AG09309 (cell line): ENCODE measurements around the gene NFAT5.

Experiments
- DNase-seq: peaks from one replicate; pipeline ENCODE4 v3.0.0-alpha.2; 2010; ENCODE audit warnings: low read depth
- H3K4me3 ChIP-seq: 2 replicates; pipeline ENCODE4 v1.5.1; 2011; ENCODE audit warnings: mild to moderate bottlenecking, low read depth, low read length, moderate library complexity; ENCODE audit not compliant: control insufficient read depth
- TF ChIP-seq, protein P1 (sequence below): IDR thresholded peaks from 2 replicates; pipeline ENCODE4 v1.5.1; 2011; ENCODE audit warnings: mild to moderate bottlenecking, low read depth, low read length, inconsistent platforms; ENCODE audit not compliant: insufficient read depth, control insufficient read depth; ENCODE audit errors: missing control alignments

Gene NFAT5

DNA sequence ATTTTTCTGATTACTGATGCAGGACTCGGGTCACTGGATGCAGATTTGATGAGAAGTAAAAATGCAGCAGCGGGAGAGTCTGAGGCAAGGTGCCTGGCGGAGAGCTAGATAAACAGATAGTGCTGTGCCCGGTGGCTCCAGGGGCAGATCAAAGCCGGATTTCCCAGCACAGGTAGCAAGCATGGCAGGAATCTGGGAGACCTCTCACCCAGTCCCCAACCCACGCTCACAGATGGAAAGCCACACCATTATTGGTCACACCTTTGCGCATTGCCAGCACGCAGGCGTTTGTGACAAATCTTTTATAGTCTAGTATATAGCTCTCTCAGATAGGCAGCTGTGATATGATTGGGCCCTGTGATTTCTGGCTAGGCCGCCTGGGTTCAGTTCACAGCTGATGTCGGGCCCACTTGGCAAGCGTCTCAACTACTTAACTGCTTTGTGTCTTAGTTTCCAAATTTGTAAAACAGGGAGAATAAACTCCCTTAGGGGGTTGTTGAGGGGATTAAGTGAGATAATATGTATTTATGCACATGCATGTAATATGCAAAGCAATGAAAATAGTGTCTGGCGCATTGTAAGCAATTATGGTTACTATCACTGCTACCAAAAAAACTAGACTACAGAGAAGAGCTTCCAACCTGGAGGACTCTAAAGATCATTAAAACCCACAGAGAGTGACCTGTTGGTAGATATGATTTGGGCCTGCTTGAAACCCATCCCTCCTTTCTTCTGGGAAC is 42.0 kb upstream of the NFAT5 start:
- TF ChIP-seq, protein P1, sequence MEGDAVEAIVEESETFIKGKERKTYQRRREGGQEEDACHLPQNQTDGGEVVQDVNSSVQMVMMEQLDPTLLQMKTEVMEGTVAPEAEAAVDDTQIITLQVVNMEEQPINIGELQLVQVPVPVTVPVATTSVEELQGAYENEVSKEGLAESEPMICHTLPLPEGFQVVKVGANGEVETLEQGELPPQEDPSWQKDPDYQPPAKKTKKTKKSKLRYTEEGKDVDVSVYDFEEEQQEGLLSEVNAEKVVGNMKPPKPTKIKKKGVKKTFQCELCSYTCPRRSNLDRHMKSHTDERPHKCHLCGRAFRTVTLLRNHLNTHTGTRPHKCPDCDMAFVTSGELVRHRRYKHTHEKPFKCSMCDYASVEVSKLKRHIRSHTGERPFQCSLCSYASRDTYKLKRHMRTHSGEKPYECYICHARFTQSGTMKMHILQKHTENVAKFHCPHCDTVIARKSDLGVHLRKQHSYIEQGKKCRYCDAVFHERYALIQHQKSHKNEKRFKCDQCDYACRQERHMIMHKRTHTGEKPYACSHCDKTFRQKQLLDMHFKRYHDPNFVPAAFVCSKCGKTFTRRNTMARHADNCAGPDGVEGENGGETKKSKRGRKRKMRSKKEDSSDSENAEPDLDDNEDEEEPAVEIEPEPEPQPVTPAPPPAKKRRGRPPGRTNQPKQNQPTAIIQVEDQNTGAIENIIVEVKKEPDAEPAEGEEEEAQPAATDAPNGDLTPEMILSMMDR = no peak
- no peak for DNase-seq
- no peak overlapping the region for H3K4me3 ChIP-seq

DNA sequence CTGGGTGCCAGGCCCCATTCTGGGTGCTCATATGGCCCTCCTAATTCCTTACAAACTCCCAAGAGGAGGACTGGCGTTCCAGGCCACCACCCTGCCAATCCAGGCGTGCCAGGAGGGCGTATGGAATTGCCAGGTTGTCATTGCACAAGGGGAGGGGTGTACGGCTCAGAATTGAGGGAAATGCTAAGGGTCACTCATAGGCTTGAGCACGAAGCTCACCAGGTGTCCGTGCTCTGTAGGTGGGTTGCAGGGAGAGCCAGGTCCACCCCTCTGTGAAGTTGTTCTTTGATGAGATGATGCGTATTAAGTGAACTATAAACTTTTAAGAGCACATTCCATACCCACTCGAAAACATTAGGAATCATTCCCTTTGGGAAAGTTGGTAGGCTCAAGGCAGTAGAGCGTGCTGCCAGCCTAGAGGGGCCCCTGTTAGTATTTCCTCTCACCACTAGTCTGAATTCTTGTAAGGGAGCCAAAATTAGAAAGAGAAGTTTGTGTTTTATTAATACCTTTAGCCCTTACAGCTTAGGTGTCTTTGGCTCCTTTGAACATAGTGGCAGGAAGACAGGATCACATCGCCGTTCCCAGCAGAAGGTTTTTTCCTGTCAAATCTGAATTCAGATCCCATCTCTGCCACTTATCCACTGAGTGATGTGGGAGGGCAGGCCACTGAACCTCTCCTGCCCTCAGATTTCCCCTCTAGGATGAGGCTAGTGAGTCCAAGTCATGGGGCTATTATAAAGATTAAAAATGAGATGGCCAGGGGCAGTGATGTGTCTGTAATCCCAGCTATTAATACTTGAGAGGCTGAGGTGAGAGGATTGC is 38.7 kb upstream of the NFAT5 start:
- no peak for DNase-seq
- no peak overlapping the region for H3K4me3 ChIP-seq
- TF ChIP-seq, protein P1 = no peak

DNA sequence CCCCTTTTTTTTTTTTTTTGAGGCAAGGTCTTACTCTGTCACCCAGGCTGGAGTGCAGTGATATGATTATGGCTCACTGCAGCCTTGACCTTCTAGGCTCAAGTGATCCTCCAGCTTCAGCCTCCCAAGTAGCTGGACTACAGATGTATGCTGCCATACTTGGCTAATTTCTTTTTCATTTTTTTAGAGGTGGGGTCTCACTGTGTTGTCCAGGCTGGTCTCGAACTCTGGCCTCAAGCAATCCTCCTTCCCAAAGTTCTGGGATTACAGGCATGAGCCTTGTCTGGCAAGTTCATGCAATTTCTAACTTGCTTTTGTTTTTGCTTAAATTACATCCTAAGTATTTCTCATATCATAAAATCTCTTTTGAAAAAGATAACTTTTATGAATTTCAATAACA is 33.8 kb upstream of the NFAT5 start:
- DNase-seq = no peak
- TF ChIP-seq, protein P1 = no peak
- no peak overlapping the region for H3K4me3 ChIP-seq

DNA sequence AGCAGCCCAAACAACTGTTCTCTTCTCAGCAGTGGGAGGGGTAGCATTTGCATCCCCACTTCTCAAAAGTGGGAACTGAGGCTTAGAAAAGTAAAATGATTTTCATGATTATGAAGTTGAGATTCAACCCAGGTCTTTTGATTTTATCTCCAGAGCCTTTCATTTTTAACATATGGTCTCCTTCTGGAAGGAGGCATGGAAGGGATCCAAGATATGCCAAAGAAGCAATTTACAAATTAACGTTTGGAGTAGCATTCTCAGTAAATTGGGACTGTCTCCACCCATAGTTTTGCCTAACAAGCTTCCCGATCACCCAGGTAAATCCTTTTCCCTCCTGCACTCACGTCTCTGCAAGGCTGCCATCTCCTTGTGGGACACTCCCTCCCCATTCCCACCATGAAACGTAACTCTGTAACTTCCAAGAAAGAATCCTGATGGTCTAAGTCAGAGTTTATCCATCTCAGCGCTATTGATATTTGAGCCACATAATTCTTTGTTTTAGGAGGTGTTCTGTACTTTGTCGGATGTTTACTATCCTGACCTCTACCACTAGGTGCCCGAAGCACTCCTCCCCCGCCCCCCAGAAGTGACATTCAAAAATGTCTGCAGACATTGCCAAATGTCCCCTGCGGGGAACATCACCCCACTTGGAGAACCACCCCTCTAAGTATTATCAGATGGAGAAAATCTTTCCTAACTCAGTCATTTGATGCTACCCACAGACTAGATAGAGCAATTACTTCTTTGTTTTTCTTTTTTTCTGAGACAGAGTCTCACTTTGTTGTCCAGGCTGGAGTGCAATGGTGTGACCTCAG is 32.9 kb upstream of the NFAT5 start:
- no peak for DNase-seq
- TF ChIP-seq, protein P1 = no peak
- no peak overlapping the region; the same call in 1 of the 2 replicates for H3K4me3 ChIP-seq

DNA sequence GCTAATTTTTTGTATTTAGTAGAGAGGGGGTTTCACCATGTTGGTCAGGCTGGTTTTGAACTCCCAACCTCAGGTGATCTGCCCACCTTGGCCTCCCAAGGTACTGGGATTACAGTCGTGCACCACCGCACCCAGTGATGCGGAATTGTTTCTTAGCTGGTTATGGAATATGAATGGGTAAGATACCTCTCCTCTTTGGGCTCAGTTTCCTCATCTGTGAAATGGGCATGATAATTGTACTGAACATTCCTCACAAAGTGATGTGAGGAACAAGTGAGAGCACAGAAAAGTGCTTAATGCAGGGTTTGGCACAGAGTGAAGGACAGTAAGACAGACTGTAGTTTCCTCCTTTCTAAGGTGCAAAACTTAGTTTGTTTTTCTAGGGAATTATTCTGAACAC is 31.0 kb upstream of the NFAT5 start:
- DNase-seq = no peak
- TF ChIP-seq, protein P1 = no peak

More for the DNA sequence above, 31.0 kb upstream of the NFAT5 start:
- no peak overlapping the region for H3K4me3 ChIP-seq
